Suprapubic skin (tissue), 4 donors: ENCODE measurements around the gene SERGEF. TPM values are rescaled to one million over a fixed set of nuclear protein-coding genes. Genes with fewer than 3 reads are reported as not detected.

Experiments
- DNase-seq, 2 donors: peaks; one replicate each; pipeline ENCODE4 v3.0.0-alpha.2; 2019; ENCODE audit warnings: low spot score in 2 of 2
- H3K27ac ChIP-seq: fragments of 200-600 bp; sonication (generic); one replicate; pipeline ENCODE4 v1.5.1; 2019
- H3K27me3 ChIP-seq: fragments of 200-600 bp; sonication (generic); one replicate; pipeline ENCODE4 v1.5.1; 2019
- H3K36me3 ChIP-seq: fragments of 200-600 bp; sonication (generic); one replicate; pipeline ENCODE4 v1.5.1; 2019
- H3K4me1 ChIP-seq: fragments of 200-600 bp; sonication (generic); one replicate; pipeline ENCODE4 v1.5.1; 2019
- H3K4me3 ChIP-seq: fragments of 200-600 bp; sonication (generic); one replicate; pipeline ENCODE4 v1.5.1; 2019; ENCODE audit warnings: mild to moderate bottlenecking
- H3K9me3 ChIP-seq: fragments of 200-600 bp; sonication (generic); one replicate; pipeline ENCODE4 v1.5.1; 2019
- CTCF ChIP-seq, 2 donors: fragments of 200-600 bp in 1 of 2; fragments of 450-650 bp in 1 of 2; sonication (generic) in 1 of 2; IDR thresholded peaks; one replicate each; pipeline ENCODE4 v1.5.1; 2016 to 2019; ENCODE audit warnings: antibody characterized with exemption in 2 of 2, mild to moderate bottlenecking in 1 of 2, moderate library complexity in 1 of 2
- EP300 ChIP-seq: sonication (generic); formaldehyde crosslinking; IDR thresholded peaks from one replicate; pipeline ENCODE4 v1.6.1; 2017; ENCODE audit warnings: antibody characterized with exemption
- POLR2A ChIP-seq, 2 donors: fragments of 450-650 bp; IDR thresholded peaks; one replicate each; pipeline ENCODE4 v1.6.1; 2017; ENCODE audit warnings: antibody characterized with exemption in 2 of 2, mild to moderate bottlenecking in 2 of 2, moderate library complexity in 2 of 2
- POLR2AphosphoS5 ChIP-seq, 3 donors: sonication (generic); formaldehyde crosslinking; IDR thresholded peaks; one replicate each; pipeline ENCODE4 v1.6.1; 2017; ENCODE audit warnings: antibody characterized with exemption in 3 of 3
- WGBS: methylation state at CpG from one replicate; pipeline ENCODE4 v1.1.5; 2018; 5-methylcytosine and 5-hydroxymethylcytosine counted together
- total RNA-seq, 4 donors: library from RNA; depleted of rRNA; stranded (reverse); fragments of >200 nt; gene quantifications; one replicate each; pipeline ENCODE4 v1.1.0, GENCODE V29; 2016

The SERGEF gene
- total RNA-seq, 4 donors from 2014 or later: 24.1 to 37.4 (median 29.9) TPM

- Histone ChIP-seq H3K4me1 (no peaks in the 10 kb centered on the region), H3K27ac (no peak overlapping the region), H3K27me3 (no peaks in the 10 kb centered on the region), H3K4me3 (no peak overlapping the region), H3K9me3 (no peaks in the 10 kb centered on the region), H3K36me3 (peaks cover 12% of the 10 kb centered on the region)
- no peak for DNase-seq
- TF ChIP-seq EP300 (no peak), CTCF (IDR thresholded peaks at IDR 0.05) (peak in 1 of 2 donors; percentile 57)
- 53% methylated on average over 5 of the region's 5 CpGs for WGBS
Observed at GRCh38 chr11:17978553-17979287, 34.1 kb downstream of the SERGEF start.

GRCh38 chr11:17976651-17977050 lies 36.2 kb downstream of the SERGEF start:
- WGBS: 100% methylated on average over 1 of the region's 1 CpG

GRCh38 chr11:17974246-17974645 lies 38.6 kb downstream of the SERGEF start:
- H3K27ac ChIP-seq: no peak overlapping the region
- H3K27me3 ChIP-seq: no peaks in the 10 kb centered on the region
- H3K36me3 ChIP-seq: peaks cover 13% of the 10 kb centered on the region
- H3K4me1 ChIP-seq: peaks cover 10% of the 10 kb centered on the region
- no peaks in the 10 kb centered on the region for H3K9me3 ChIP-seq
- no peak for TF ChIP-seq CTCF (IDR thresholded peaks at IDR 0.05)
- no peak for TF ChIP-seq POLR2A (IDR thresholded peaks at IDR 0.05)
- no peak for TF ChIP-seq EP300
- no peak for TF ChIP-seq POLR2AphosphoS5 (IDR thresholded peaks at IDR 0.05)
- DNase-seq: no peak
- H3K4me3 ChIP-seq: no peak overlapping the region

More at GRCh38 chr11:17976651-17977050, 36.2 kb downstream of the SERGEF start:
- no peaks in the 10 kb centered on the region for H3K9me3 ChIP-seq
- H3K36me3 ChIP-seq: peaks cover 12% of the 10 kb centered on the region
- no peaks in the 10 kb centered on the region for H3K27me3 ChIP-seq
- no peak for TF ChIP-seq POLR2AphosphoS5 (IDR thresholded peaks at IDR 0.05)
- no peak for TF ChIP-seq POLR2A (IDR thresholded peaks at IDR 0.05)
- TF ChIP-seq CTCF (IDR thresholded peaks at IDR 0.05): no peak
- TF ChIP-seq EP300: no peak
- DNase-seq: no peak
- H3K4me3 ChIP-seq: no peak overlapping the region
- H3K27ac ChIP-seq: no peak overlapping the region
- H3K4me1 ChIP-seq: peaks cover 10% of the 10 kb centered on the region

- DNase-seq: no peak
- H3K36me3 ChIP-seq: peaks cover 11% of the 10 kb centered on the region
- TF ChIP-seq POLR2AphosphoS5 (IDR thresholded peaks at IDR 0.05): no peak
- peak; percentile 7 to 41 for TF ChIP-seq CTCF (IDR thresholded peaks at IDR 0.05)
- no peak for TF ChIP-seq POLR2A (IDR thresholded peaks at IDR 0.05)
- no peak overlapping the region for H3K4me3 ChIP-seq
- WGBS: 22% methylated on average over 5 of the region's 5 CpGs
- no peaks in the 10 kb centered on the region for H3K9me3 ChIP-seq
- H3K27ac ChIP-seq: no peak overlapping the region
- H3K27me3 ChIP-seq: no peaks in the 10 kb centered on the region
- peaks cover 10% of the 10 kb centered on the region for H3K4me1 ChIP-seq
Observed at GRCh38 chr11:17972987-17973386, 39.9 kb downstream of the SERGEF start.

GRCh38 chr11:17968206-17968605 lies 44.6 kb downstream of the SERGEF start:
- H3K27ac ChIP-seq: no peak overlapping the region
- WGBS: 93% methylated on average over 1 of the region's 1 CpG
- H3K4me3 ChIP-seq: no peak overlapping the region
- H3K27me3 ChIP-seq: no peaks in the 10 kb centered on the region
- H3K4me1 ChIP-seq: peaks cover 8% of the 10 kb centered on the region
- H3K36me3 ChIP-seq: peaks cover 12% of the 10 kb centered on the region
- no peaks in the 10 kb centered on the region for H3K9me3 ChIP-seq
- TF ChIP-seq CTCF (IDR thresholded peaks at IDR 0.05) (no peak), POLR2A (IDR thresholded peaks at IDR 0.05) (no peak)
- no peak for DNase-seq
